WTC11 (cell line): ENCODE results near the gene TRAF2.

Experiments used
- CREB1 ChIP-seq: sonication (generic); formaldehyde crosslinking; IDR thresholded peaks from 2 replicates; pipeline ENCODE4 v1.8.0; 2023; ENCODE audit warnings: mild to moderate bottlenecking, missing genetic modification reagents
- FOXJ3 ChIP-seq: sonication (generic); formaldehyde crosslinking; IDR thresholded peaks from 2 replicates; pipeline ENCODE4 v1.9.0; 2021; ENCODE audit warnings: missing genetic modification reagents, mild to moderate bottlenecking, borderline replicate concordance
- IRF2 ChIP-seq: sonication (generic); formaldehyde crosslinking; IDR thresholded peaks from 2 replicates; pipeline ENCODE4 v1.8.0; 2022; ENCODE audit warnings: low read depth, missing genetic modification reagents, borderline replicate concordance
- JUN ChIP-seq: sonication (generic); formaldehyde crosslinking; IDR thresholded peaks from 2 replicates; pipeline ENCODE4 v1.8.0; 2023; ENCODE audit warnings: mild to moderate bottlenecking, missing genetic modification reagents
- MXD4 ChIP-seq: fragments of 250-450 bp; sonication (Bioruptor Pico); IDR thresholded peaks from 2 replicates; pipeline ENCODE4 v1.8.0; 2021; ENCODE audit warnings: mild to moderate bottlenecking, moderate library complexity, borderline replicate concordance
- TCF7 ChIP-seq: sonication (generic); formaldehyde crosslinking; IDR thresholded peaks from 2 replicates; pipeline ENCODE4 v1.8.0; 2022; ENCODE audit warnings: mild to moderate bottlenecking, low read depth, missing genetic modification reagents, moderate library complexity
- ZNF263 ChIP-seq: sonication (generic); formaldehyde crosslinking; IDR thresholded peaks from 2 replicates; pipeline ENCODE4 v1.8.1; 2022; ENCODE audit warnings: low read depth, mild to moderate bottlenecking, moderate library complexity, missing genetic modification reagents
- ZNF423 ChIP-seq: fragments of 250-450 bp; sonication (Bioruptor Pico); IDR thresholded peaks from 2 replicates; pipeline ENCODE4 v2.1.2; 2022; ENCODE audit warnings: mild to moderate bottlenecking, moderate library complexity
- TF ChIP-seq, protein P1 (sequence below): sonication (generic); formaldehyde crosslinking; IDR thresholded peaks from 2 replicates; pipeline ENCODE4 v1.8.0; 2022; ENCODE audit warnings: mild to moderate bottlenecking, missing genetic modification reagents
- TF ChIP-seq, protein P2 (sequence below): fragments of 200-600 bp; IDR thresholded peaks from 2 replicates; pipeline ENCODE4 v1.8.0; 2022; ENCODE audit warnings: antibody characterized with exemption
- TF ChIP-seq, protein P3 (sequence below): sonication (generic); formaldehyde crosslinking; conservative IDR thresholded peaks from 2 replicates; pipeline ENCODE4 v1.8.1; 2022; ENCODE audit warnings: mild to moderate bottlenecking, missing genetic modification reagents
- TF ChIP-seq, protein P4 (sequence below): fragments of 250-450 bp; sonication (Bioruptor Pico); IDR thresholded peaks from 2 replicates; pipeline ENCODE4 v1.8.0; 2021; ENCODE audit warnings: mild to moderate bottlenecking

DNA sequence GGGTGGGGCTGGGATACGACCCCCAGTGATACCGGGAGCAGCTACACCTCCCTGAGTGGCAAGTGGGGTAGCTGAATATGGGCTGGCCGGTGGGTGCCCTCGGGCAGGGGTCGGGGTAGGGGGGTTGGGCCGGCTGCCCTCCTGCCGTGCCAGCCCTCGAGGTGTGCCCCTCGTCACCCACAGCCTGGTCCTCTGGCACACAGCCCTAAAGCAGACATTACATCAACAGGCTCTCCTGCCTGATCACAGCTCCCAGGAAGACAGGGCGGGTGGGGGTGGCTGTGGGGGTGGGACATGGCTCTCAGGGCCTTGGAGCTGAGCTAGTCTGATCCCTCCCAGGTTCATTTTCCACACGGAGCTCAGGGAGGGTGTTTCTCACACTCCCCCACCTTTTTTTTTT lies 35.0 kb downstream of the TRAF2 start:
- TF ChIP-seq, protein P1, sequence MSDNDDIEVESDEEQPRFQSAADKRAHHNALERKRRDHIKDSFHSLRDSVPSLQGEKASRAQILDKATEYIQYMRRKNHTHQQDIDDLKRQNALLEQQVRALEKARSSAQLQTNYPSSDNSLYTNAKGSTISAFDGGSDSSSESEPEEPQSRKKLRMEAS (CRISPR knock-in tag): no peak
- TF ChIP-seq, protein P2, sequence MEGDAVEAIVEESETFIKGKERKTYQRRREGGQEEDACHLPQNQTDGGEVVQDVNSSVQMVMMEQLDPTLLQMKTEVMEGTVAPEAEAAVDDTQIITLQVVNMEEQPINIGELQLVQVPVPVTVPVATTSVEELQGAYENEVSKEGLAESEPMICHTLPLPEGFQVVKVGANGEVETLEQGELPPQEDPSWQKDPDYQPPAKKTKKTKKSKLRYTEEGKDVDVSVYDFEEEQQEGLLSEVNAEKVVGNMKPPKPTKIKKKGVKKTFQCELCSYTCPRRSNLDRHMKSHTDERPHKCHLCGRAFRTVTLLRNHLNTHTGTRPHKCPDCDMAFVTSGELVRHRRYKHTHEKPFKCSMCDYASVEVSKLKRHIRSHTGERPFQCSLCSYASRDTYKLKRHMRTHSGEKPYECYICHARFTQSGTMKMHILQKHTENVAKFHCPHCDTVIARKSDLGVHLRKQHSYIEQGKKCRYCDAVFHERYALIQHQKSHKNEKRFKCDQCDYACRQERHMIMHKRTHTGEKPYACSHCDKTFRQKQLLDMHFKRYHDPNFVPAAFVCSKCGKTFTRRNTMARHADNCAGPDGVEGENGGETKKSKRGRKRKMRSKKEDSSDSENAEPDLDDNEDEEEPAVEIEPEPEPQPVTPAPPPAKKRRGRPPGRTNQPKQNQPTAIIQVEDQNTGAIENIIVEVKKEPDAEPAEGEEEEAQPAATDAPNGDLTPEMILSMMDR: no peak
- TF ChIP-seq IRF2 (no peak), TCF7 (CRISPR knock-in tag) (no peak), ZNF423 (CRISPR knock-in tag) (no peak), JUN (no peak), CREB1 (no peak), ZNF263 (CRISPR knock-in tag) (no peak), MXD4 (CRISPR knock-in tag) (no peak), FOXJ3 (no peak)
- TF ChIP-seq, protein P3, sequence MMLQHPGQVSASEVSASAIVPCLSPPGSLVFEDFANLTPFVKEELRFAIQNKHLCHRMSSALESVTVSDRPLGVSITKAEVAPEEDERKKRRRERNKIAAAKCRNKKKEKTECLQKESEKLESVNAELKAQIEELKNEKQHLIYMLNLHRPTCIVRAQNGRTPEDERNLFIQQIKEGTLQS (CRISPR knock-in tag): no peak
- TF ChIP-seq, protein P4, sequence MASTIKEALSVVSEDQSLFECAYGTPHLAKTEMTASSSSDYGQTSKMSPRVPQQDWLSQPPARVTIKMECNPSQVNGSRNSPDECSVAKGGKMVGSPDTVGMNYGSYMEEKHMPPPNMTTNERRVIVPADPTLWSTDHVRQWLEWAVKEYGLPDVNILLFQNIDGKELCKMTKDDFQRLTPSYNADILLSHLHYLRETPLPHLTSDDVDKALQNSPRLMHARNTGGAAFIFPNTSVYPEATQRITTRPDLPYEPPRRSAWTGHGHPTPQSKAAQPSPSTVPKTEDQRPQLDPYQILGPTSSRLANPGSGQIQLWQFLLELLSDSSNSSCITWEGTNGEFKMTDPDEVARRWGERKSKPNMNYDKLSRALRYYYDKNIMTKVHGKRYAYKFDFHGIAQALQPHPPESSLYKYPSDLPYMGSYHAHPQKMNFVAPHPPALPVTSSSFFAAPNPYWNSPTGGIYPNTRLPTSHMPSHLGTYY (CRISPR knock-in tag): no peak
